Measurements from ENCODE around the gene IGFLR1. TPM values are rescaled to one million over a fixed set of nuclear protein-coding genes. Genes with fewer than 3 reads are reported as not detected.

IGFLR1 gene
- polyA plus RNA-seq, 3 donors = 80.5 to 144 (median 119) TPM

GRCh38 chr19:35729763-35730162, 12.5 kb downstream of the IGFLR1 start:
- Mint-ChIP-seq H3K9me3 (no peaks in the 10 kb centered on the region), H3K36me3 (peaks cover 81 to 97% of the 10 kb centered on the region in 2 donors), H3K27ac (peak overlapping the region in 1 of 7 donors; percentile 60), H3K4me3 (no peak overlapping the region), H3K4me1 (no peaks in the 10 kb centered on the region), H3K27me3 (ENCODE audit: low read depth in 3 of 3) (peaks cover 0 to 3% (median 2%) of the 10 kb centered on the region in 3 donors)
- H3K9ac ChIP-seq (ENCODE audit: insufficient read depth, low read length, poor library complexity, severe bottlenecking) = no peak overlapping the region
- DNase-seq = no peak
- TF ChIP-seq CTCF (IDR thresholded peaks at IDR 0.05) = no peak
- 88% methylated on average over 11 of the region's 11 CpGs for WGBS (ENCODE audit: insufficient coverage)
- no peak overlapping the region for H2AFZ ChIP-seq (ENCODE audit: insufficient read depth, low read depth, low read length, poor library complexity, severe bottlenecking)
- no peaks in the 10 kb centered on the region for H3K79me2 ChIP-seq (ENCODE audit: insufficient read depth, low read length)
- H3K27me3 ChIP-seq (ENCODE audit: control insufficient read depth in 2 of 2, insufficient read depth in 2 of 2, low read length in 2 of 2) = no peaks in the 10 kb centered on the region
- H3K4me2 ChIP-seq (replicated peaks; ENCODE audit: extremely low read depth, low read length, poor library complexity, severe bottlenecking) = no peak overlapping the region
- H3K27ac ChIP-seq (ENCODE audit: low read depth in 1 of 2, low read length in 2 of 2) = no peak overlapping the region
- H3K36me3 ChIP-seq (replicated peaks in 1 of 2; ENCODE audit: control insufficient read depth in 1 of 2, insufficient read depth in 2 of 2, low read length in 2 of 2) = peaks cover 96 to 100% of the 10 kb centered on the region in 2 donors
- H3K4me3 ChIP-seq (replicated peaks in 1 of 3; ENCODE audit: low read depth in 2 of 3, low read length in 3 of 3) = no peak overlapping the region
- H3K9me3 ChIP-seq (replicated peaks in 1 of 2; ENCODE audit: control insufficient read depth in 1 of 2, insufficient read depth in 1 of 2, low read length in 2 of 2) = no peaks in the 10 kb centered on the region
- H3K4me1 ChIP-seq (ENCODE audit: control insufficient read depth in 1 of 2, insufficient read depth in 2 of 2, low read length in 2 of 2) = no peaks in the 10 kb centered on the region
- intact Hi-C loops (cut with micrococcal nuclease) = no loop called here
- H4K20me1 ChIP-seq (ENCODE audit: insufficient read depth, low read length) = peaks cover 60% of the 10 kb centered on the region

GRCh38 chr19:35729021-35729420, 13.2 kb downstream of the IGFLR1 start:
- Histone ChIP-seq H3K9me3 (replicated peaks in 1 of 2; ENCODE audit: control insufficient read depth in 1 of 2, insufficient read depth in 1 of 2, low read length in 2 of 2) (no peaks in the 10 kb centered on the region), H4K20me1 (ENCODE audit: insufficient read depth, low read length) (peaks cover 53% of the 10 kb centered on the region), H3K27me3 (ENCODE audit: control insufficient read depth in 2 of 2, insufficient read depth in 2 of 2, low read length in 2 of 2) (no peaks in the 10 kb centered on the region), H3K79me2 (ENCODE audit: insufficient read depth, low read length) (no peaks in the 10 kb centered on the region), H3K9ac (ENCODE audit: insufficient read depth, low read length, poor library complexity, severe bottlenecking) (no peak overlapping the region), H3K4me3 (replicated peaks in 1 of 3; ENCODE audit: low read depth in 2 of 3, low read length in 3 of 3) (no peak overlapping the region), H3K27ac (ENCODE audit: low read depth in 1 of 2, low read length in 2 of 2) (no peak overlapping the region), H2AFZ (ENCODE audit: insufficient read depth, low read depth, low read length, poor library complexity, severe bottlenecking) (no peak overlapping the region), H3K4me2 (replicated peaks; ENCODE audit: extremely low read depth, low read length, poor library complexity, severe bottlenecking) (no peak overlapping the region), H3K4me1 (ENCODE audit: control insufficient read depth in 1 of 2, insufficient read depth in 2 of 2, low read length in 2 of 2) (no peaks in the 10 kb centered on the region), H3K36me3 (replicated peaks in 1 of 2; ENCODE audit: control insufficient read depth in 1 of 2, insufficient read depth in 2 of 2, low read length in 2 of 2) (peaks cover 96 to 100% of the 10 kb centered on the region in 2 donors)
- no peak for TF ChIP-seq CTCF (IDR thresholded peaks at IDR 0.05)
- intact Hi-C loops (cut with micrococcal nuclease) = no loop called here
- Mint-ChIP-seq H3K27ac (no peak overlapping the region), H3K36me3 (peaks cover 81 to 97% of the 10 kb centered on the region in 2 donors), H3K27me3 (ENCODE audit: low read depth in 3 of 3) (peaks cover 0 to 3% (median 2%) of the 10 kb centered on the region in 3 donors), H3K9me3 (no peaks in the 10 kb centered on the region), H3K4me1 (no peaks in the 10 kb centered on the region), H3K4me3 (no peak overlapping the region)
- DNase-seq = no peak
- 98% methylated on average over 15 of the region's 18 CpGs for WGBS (ENCODE audit: insufficient coverage)
